Panc1 (cell line): ENCODE results near the gene PLPPR4. TPM values are rescaled to one million over a fixed set of nuclear protein-coding genes. Genes with fewer than 3 reads are reported as not detected.

Source experiments
- ATAC-seq: fragments of 200-7000 bp; cut with Tn5 transposase; 2 replicates; pipeline ENCODE4 v1.9.1; 2020; ENCODE audit warnings: mild to moderate bottlenecking, moderate library complexity
- BruUV-seq: library from RNA; stranded (reverse); fragments of 400-500 nt; replicated peaks from 2 replicates; lab custom pipeline; 2021; lab: Mats Ljungman, UMichigan
- CTCF ChIA-PET: fragments of 300-600 bp; sonication (Branson Sonifier 250); formaldehyde crosslinking; loops from one replicate; lab custom pipeline; 2022; ENCODE audit warnings: antibody characterized with exemption; lab: Charles Lee
- POLR2A ChIA-PET: fragments of 300-600 bp; sonication (Branson Sonifier 250); formaldehyde crosslinking; loops from one replicate; lab custom pipeline; 2022; ENCODE audit warnings: antibody characterized with exemption; lab: Charles Lee
- DNase-seq: peaks from one replicate; pipeline ENCODE4 v3.0.0-alpha.2; 2010; ENCODE audit warnings: low read depth, low spot score
- H3K27ac ChIP-seq: 2 replicates; pipeline ENCODE4 v1.5.1; 2011; ENCODE audit warnings: mild to moderate bottlenecking, low read length, inconsistent platforms
- H3K27me3 ChIP-seq: fragments of 200-500 bp; sonication (Bioruptor generic); 2 replicates; pipeline ENCODE4 v1.6.0; 2014; ENCODE audit warnings: low read length, inconsistent platforms; ENCODE audit not compliant: control insufficient read depth, insufficient read depth
- H3K36me3 ChIP-seq: fragments of 200-500 bp; sonication (Bioruptor generic); 2 replicates; pipeline ENCODE4 v1.5.1; 2014; ENCODE audit warnings: inconsistent platforms, mild to moderate bottlenecking, low read length, moderate library complexity; ENCODE audit not compliant: control insufficient read depth, insufficient read depth
- H3K4me1 ChIP-seq: 2 replicates; pipeline ENCODE4 v1.5.1; 2011; ENCODE audit warnings: inconsistent platforms, mild to moderate bottlenecking, low read length, moderate library complexity; ENCODE audit not compliant: control insufficient read depth, insufficient read depth
- H3K4me3 ChIP-seq, 2 experiments: 2 replicates each; pipeline ENCODE4 v1.5.1; 2011 to 2012; ENCODE audit warnings: low read depth in 2 of 2, low read length in 2 of 2, mild to moderate bottlenecking in 2 of 2, inconsistent platforms in 1 of 2, moderate library complexity in 1 of 2
- H3K9me3 ChIP-seq: fragments of 200-500 bp; sonication (Bioruptor generic); 2 replicates; pipeline ENCODE4 v1.5.1; 2014; ENCODE audit warnings: low read depth, mild to moderate bottlenecking, inconsistent platforms, low read length, moderate library complexity; ENCODE audit not compliant: control insufficient read depth, insufficient read depth
- POLR2AphosphoS5 ChIP-seq: IDR thresholded peaks from 2 replicates; pipeline ENCODE4 v1.6.1; 2012; ENCODE audit warnings: mild to moderate bottlenecking, low read depth, low read length, moderate library complexity
- SIN3A ChIP-seq: IDR thresholded peaks from 2 replicates; pipeline ENCODE4 v1.6.1; 2012; ENCODE audit warnings: low read depth, mild to moderate bottlenecking, low read length, moderate library complexity, borderline replicate concordance; ENCODE audit not compliant: insufficient read depth
- TCF7L2 ChIP-seq: IDR thresholded peaks from 2 replicates; pipeline ENCODE4 v1.6.1; 2011; ENCODE audit warnings: mild to moderate bottlenecking, low read depth, low read length, inconsistent platforms
- in situ Hi-C: cut with HindIII; loops from 2 replicates; pipeline ENCODE4 v1.10.0; 2016; ENCODE audit warnings: low sequenced_read_pairs, low pct_unique_long_range_greater_than_20kb
- intact Hi-C: fragments of 100-400 bp; cut with micrococcal nuclease; formaldehyde crosslinking; loops from one replicate; pipeline ENCODE4 v1.10.0; 2022; ENCODE audit not compliant: unreplicated experiment
- total RNA-seq: library from RNA; stranded (reverse); gene quantifications from one replicate; pipeline ENCODE4 v1.2.1, GENCODE V29; 2021; ENCODE audit not compliant: unreplicated experiment
- TF ChIP-seq, protein P1 (sequence below), 2 experiments: IDR thresholded peaks; 2 replicates each; pipeline ENCODE4 v1.6.1; 2011 to 2012; ENCODE audit warnings: low read depth in 2 of 2, control low read depth in 1 of 2, low read length in 1 of 2, mild to moderate bottlenecking in 1 of 2, moderate library complexity in 1 of 2; ENCODE audit not compliant: insufficient read depth in 1 of 2
- TF ChIP-seq, protein P2 (sequence below): fragments of 450-650 bp; IDR thresholded peaks from 2 replicates; pipeline ENCODE4 v1.5.1; 2017; ENCODE audit warnings: mild to moderate bottlenecking

Gene PLPPR4
- total RNA-seq, 1 experiment from 2014 or later = not detected

DNA sequence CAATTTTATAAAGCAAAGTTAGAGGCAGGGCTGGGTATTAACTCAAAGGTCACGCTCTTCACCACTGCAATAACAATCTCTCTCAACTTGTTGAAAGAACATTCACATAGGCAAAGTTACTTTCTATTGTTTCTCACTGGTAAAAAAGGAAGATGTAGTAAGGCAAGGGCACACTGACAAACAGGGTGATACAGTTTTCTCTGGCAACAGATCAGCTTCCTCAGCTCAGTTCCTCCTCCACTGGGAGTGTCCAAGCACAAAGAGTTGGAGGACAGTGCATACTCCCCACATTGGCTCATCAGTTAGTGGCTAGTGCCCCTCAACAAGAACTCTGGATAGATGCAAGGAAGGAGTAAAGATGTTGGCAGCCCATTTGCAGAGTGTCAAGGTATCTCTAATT is 3.7 kb downstream of the PLPPR4 start:
- Histone ChIP-seq H3K36me3 (no peaks in the 10 kb centered on the region), H3K27ac (no peak overlapping the region), H3K4me3 (no peak overlapping the region), H3K27me3 (peaks cover 9% of the 10 kb centered on the region), H3K9me3 (no peaks in the 10 kb centered on the region), H3K4me1 (no peaks in the 10 kb centered on the region)
- intact Hi-C loops (no loop called here), in situ Hi-C loops (no loop called here)
- ATAC-seq (no peak), DNase-seq (no peak)
- ChIA-PET POLR2A (no interaction called here), CTCF (no interaction called here)
- no TSS peak for BruUV-seq
- TF ChIP-seq TCF7L2 (no peak), POLR2AphosphoS5 (no peak), SIN3A (no peak)
- TF ChIP-seq, protein P1, sequence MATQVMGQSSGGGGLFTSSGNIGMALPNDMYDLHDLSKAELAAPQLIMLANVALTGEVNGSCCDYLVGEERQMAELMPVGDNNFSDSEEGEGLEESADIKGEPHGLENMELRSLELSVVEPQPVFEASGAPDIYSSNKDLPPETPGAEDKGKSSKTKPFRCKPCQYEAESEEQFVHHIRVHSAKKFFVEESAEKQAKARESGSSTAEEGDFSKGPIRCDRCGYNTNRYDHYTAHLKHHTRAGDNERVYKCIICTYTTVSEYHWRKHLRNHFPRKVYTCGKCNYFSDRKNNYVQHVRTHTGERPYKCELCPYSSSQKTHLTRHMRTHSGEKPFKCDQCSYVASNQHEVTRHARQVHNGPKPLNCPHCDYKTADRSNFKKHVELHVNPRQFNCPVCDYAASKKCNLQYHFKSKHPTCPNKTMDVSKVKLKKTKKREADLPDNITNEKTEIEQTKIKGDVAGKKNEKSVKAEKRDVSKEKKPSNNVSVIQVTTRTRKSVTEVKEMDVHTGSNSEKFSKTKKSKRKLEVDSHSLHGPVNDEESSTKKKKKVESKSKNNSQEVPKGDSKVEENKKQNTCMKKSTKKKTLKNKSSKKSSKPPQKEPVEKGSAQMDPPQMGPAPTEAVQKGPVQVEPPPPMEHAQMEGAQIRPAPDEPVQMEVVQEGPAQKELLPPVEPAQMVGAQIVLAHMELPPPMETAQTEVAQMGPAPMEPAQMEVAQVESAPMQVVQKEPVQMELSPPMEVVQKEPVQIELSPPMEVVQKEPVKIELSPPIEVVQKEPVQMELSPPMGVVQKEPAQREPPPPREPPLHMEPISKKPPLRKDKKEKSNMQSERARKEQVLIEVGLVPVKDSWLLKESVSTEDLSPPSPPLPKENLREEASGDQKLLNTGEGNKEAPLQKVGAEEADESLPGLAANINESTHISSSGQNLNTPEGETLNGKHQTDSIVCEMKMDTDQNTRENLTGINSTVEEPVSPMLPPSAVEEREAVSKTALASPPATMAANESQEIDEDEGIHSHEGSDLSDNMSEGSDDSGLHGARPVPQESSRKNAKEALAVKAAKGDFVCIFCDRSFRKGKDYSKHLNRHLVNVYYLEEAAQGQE (IDR thresholded peaks at IDR 0.05; ENCODE audit: insufficient read depth in 1 of 2, low read depth in 2 of 2, low read length in 1 of 2) = no peak
- TF ChIP-seq, protein P2, sequence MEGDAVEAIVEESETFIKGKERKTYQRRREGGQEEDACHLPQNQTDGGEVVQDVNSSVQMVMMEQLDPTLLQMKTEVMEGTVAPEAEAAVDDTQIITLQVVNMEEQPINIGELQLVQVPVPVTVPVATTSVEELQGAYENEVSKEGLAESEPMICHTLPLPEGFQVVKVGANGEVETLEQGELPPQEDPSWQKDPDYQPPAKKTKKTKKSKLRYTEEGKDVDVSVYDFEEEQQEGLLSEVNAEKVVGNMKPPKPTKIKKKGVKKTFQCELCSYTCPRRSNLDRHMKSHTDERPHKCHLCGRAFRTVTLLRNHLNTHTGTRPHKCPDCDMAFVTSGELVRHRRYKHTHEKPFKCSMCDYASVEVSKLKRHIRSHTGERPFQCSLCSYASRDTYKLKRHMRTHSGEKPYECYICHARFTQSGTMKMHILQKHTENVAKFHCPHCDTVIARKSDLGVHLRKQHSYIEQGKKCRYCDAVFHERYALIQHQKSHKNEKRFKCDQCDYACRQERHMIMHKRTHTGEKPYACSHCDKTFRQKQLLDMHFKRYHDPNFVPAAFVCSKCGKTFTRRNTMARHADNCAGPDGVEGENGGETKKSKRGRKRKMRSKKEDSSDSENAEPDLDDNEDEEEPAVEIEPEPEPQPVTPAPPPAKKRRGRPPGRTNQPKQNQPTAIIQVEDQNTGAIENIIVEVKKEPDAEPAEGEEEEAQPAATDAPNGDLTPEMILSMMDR = no peak

DNA sequence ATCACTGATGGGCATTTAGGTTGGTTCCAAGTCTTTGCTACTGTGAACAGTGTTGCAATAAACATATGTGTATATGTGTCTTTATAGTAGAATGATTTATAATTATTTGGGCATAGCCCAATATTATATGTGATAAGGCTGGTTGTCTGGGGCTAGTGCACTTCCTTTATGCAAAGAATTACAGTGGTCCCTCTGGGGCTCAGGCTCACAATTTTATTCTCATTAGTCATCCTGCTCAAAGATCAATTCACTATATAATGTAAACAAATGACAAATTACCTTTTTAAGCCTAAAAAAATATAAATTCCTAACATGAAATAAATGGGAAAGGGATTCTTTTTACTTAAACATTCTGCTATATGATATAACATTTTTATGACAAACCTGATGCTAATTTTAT is 5.0 kb downstream of the PLPPR4 start:
- H3K27me3 ChIP-seq = peaks cover 9% of the 10 kb centered on the region
- in situ Hi-C loops (no loop called here), intact Hi-C loops (no loop called here)
- no peaks in the 10 kb centered on the region for H3K36me3 ChIP-seq
- DNase-seq = no peak
- ChIA-PET POLR2A (no interaction called here), CTCF (no interaction called here)
- BruUV-seq = no TSS peak
- no peaks in the 10 kb centered on the region for H3K4me1 ChIP-seq
- ATAC-seq = no peak
- no peaks in the 10 kb centered on the region for H3K9me3 ChIP-seq
- TF ChIP-seq, protein P1 (IDR thresholded peaks at IDR 0.05; ENCODE audit: insufficient read depth in 1 of 2, low read depth in 2 of 2, low read length in 1 of 2) = no peak
- TF ChIP-seq SIN3A (no peak), POLR2AphosphoS5 (no peak), TCF7L2 (no peak)
- TF ChIP-seq, protein P2 = no peak
- no peak overlapping the region for H3K27ac ChIP-seq
- no peak overlapping the region for H3K4me3 ChIP-seq
